Measurements from ENCODE around the gene ANXA8. TPM values are rescaled to one million over a fixed set of nuclear protein-coding genes. Genes with fewer than 3 reads are reported as not detected.

The ANXA8 gene
- total RNA-seq, 1 experiment from 2014 or later: 0.22 TPM

- TF ChIP-seq CTCF (conservative IDR thresholded peaks at IDR 0.05): no peak
- no peak overlapping the region for H3K14ac ChIP-seq (ENCODE audit: insufficient read depth, low read length)
These were observed 26.4 kb downstream of the ANXA8 start for GRCh38 chr10:47457528-47457820.

More at GRCh38 chr10:47457528-47457820, 26.4 kb downstream of the ANXA8 start:
- no peak for DNase-seq
- H3K4me3 Mint-ChIP-seq: no peak overlapping the region
- H3K4me1 Mint-ChIP-seq: peaks cover 10 to 18% of the 10 kb centered on the region in 2 experiments
- no peak overlapping the region for H4K5ac ChIP-seq (ENCODE audit: insufficient read length, low read depth, low read length)
- no peak overlapping the region for H2BK5ac ChIP-seq (ENCODE audit: insufficient read length, low read length)
- peaks cover 2% of the 10 kb centered on the region for H3K27me3 Mint-ChIP-seq (ENCODE audit: low read depth)
- H2AFZ ChIP-seq (ENCODE audit: low read length): no peak overlapping the region
- H4K91ac ChIP-seq (ENCODE audit: insufficient read length, low read depth, low read length): no peak overlapping the region
- no peak overlapping the region for H3K27ac ChIP-seq (ENCODE audit: insufficient read length, low read depth, low read length)
- no peak overlapping the region for H2AK5ac ChIP-seq (ENCODE audit: insufficient read length, low read length)
- H3K9ac ChIP-seq (ENCODE audit: extremely low read depth, insufficient read length, low read length): no peak overlapping the region
- WGBS (ENCODE audit: extremely low coverage, insufficient read length, low lambda C conversion rate): no CpG with 5 or more reads among the region's 1 CpG
- no peak overlapping the region for H3T11ph ChIP-seq (ENCODE audit: low read length)
- H3K9me3 ChIP-seq (ENCODE audit: control insufficient read depth, low read depth, low read length): no peaks in the 10 kb centered on the region
- H3K4me1 ChIP-seq (ENCODE audit: insufficient read depth, low read length): no peaks in the 10 kb centered on the region
- no peak overlapping the region for H2BK20ac ChIP-seq (ENCODE audit: low read depth, low read length, poor library complexity, severe bottlenecking)
- H4K8ac ChIP-seq (replicated peaks; ENCODE audit: insufficient read length, low read depth, low read length): no peak overlapping the region
- H2BK12ac ChIP-seq (ENCODE audit: insufficient read length, low read depth, low read length): no peak overlapping the region
- no peaks in the 10 kb centered on the region for H3K79me2 ChIP-seq (ENCODE audit: insufficient read depth, low read length)
- no peak overlapping the region for H2BK15ac ChIP-seq (ENCODE audit: low read depth, low read length)
- no peak overlapping the region for H3K27ac Mint-ChIP-seq
- no peak overlapping the region for H3K23ac ChIP-seq (ENCODE audit: insufficient read length, low read depth, low read length)
- H3K36me3 Mint-ChIP-seq (ENCODE audit: insufficient read depth in 1 of 3, low read depth in 3 of 3): no peaks in the 10 kb centered on the region
- no peaks in the 10 kb centered on the region for H3K79me1 ChIP-seq (ENCODE audit: insufficient read depth, low read depth, low read length, poor library complexity, severe bottlenecking)
- H3K56ac ChIP-seq (ENCODE audit: insufficient read length, low read depth, low read length): no peak overlapping the region
- H3K18ac ChIP-seq (ENCODE audit: insufficient read length, low read depth, low read length): no peak overlapping the region
- no peaks in the 10 kb centered on the region for H3K9me3 Mint-ChIP-seq
- H3K27me3 ChIP-seq (ENCODE audit: insufficient read depth, low read length): no peaks in the 10 kb centered on the region
- no peak overlapping the region for H2BK120ac ChIP-seq (ENCODE audit: low read depth, low read length, poor library complexity, severe bottlenecking)
- H3K4ac ChIP-seq (ENCODE audit: low read depth, low read length): no peak overlapping the region
- no peaks in the 10 kb centered on the region for H3K23me2 ChIP-seq (ENCODE audit: insufficient read length, low read depth, low read length, poor library complexity, severe bottlenecking)
- H3K4me2 ChIP-seq (ENCODE audit: insufficient read depth, insufficient read length, low read length): no peak overlapping the region
- no peaks in the 10 kb centered on the region for H4K20me1 ChIP-seq (ENCODE audit: control insufficient read depth, insufficient read depth, insufficient read length)
